Measurements from ENCODE around the gene ZNF587B. TPM values are rescaled to one million over a fixed set of nuclear protein-coding genes. Genes with fewer than 3 reads are reported as not detected.
"Not testable (repeated sequence)": the region's sequence is repeated elsewhere in the genome, so short reads cannot be mapped to it uniquely, and the experiment has no call there.

Gene ZNF587B
- polyA plus RNA-seq, 2 of the 4 experiments (the other 2 are of a cell fraction) = 13.2 to 14.9 TPM

DNA sequence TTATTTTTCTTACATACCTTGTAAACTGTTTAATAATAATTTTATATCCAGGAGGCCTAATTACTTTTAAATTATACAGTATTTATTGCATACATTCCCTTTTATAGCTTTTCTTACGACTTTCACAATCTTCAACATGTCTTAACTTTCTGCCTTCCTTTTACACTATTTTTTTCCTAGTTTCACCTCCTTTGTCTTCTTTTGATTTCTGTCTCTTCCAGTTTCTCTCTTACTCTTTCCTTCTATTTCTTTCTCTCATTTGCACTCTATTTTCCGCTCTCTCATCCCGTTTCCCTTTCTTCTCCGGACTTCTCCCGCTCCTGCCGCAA, 26.9 kb upstream of the ZNF587B start:
- ATAC-seq (no peak), FAIRE-seq (no peak), DNase-seq (ENCODE audit: low read depth in 1 of 2, low spot score in 1 of 2) (no peak)
- no peak overlapping the region for H3K4me3 ChIP-seq
- no peak overlapping the region for H3K27ac ChIP-seq
- no peaks in the 10 kb centered on the region for H3K4me1 ChIP-seq
- 96% methylated on average over 6 of the region's 6 CpGs for WGBS (ENCODE audit: missing lambda C conversion rate)
- ChIA-PET POLR2A (no interaction called here), CTCF (no interaction called here)
- no peak for TF ChIP-seq EP300 (IDR thresholded peaks at IDR 0.05)
- no peak for TF ChIP-seq NPAS2 (CRISPR knock-in tag; IDR thresholded peaks at IDR 0.05; ENCODE audit: borderline replicate concordance)
- TF ChIP-seq HEYL (CRISPR knock-in tag; IDR thresholded peaks at IDR 0.05) = no peak
- TF ChIP-seq TFCP2L1 (CRISPR knock-in tag; IDR thresholded peaks at IDR 0.05) = no peak
- TF ChIP-seq ZNF302 (CRISPR knock-in tag; IDR thresholded peaks at IDR 0.05) = no peak
- no peak overlapping the region for H3K4me2 ChIP-seq
- H3K9me3 ChIP-seq = peaks cover 82% of the 10 kb centered on the region

- no peak for TF ChIP-seq POLR2AphosphoS2 (conservative IDR thresholded peaks at IDR 0.05; ENCODE audit: low read length)
- TF ChIP-seq MAFK (IDR thresholded peaks at IDR 0.05; ENCODE audit: partially characterized antibody) = no peak
- TF ChIP-seq JUN (IDR thresholded peaks at IDR 0.05) = no peak
- TF ChIP-seq CHD2 (IDR thresholded peaks at IDR 0.05; ENCODE audit: low read length, partially characterized antibody) = no peak
- TF ChIP-seq CBX8 (IDR thresholded peaks at IDR 0.05) = no peak
- CTCF ChIA-PET = no interaction called here
- DNase-seq (ENCODE audit: low read depth in 1 of 2, low spot score in 1 of 2) (no peak), FAIRE-seq (no peak), ATAC-seq (no peak)
- H3K4me1 ChIP-seq = no peaks in the 10 kb centered on the region
- H3K4me3 ChIP-seq = no peak overlapping the region
- H3K4me2 ChIP-seq = no peak overlapping the region
- 87% methylated on average over 18 of the region's 19 CpGs for WGBS (ENCODE audit: missing lambda C conversion rate)
- peaks cover 83% of the 10 kb centered on the region for H3K9me3 ChIP-seq
- no peak overlapping the region for H3K27ac ChIP-seq
- POLR2A ChIA-PET = no interaction called here
These were observed 26.3 kb upstream of the ZNF587B start for GRCh38 chr19:57803594-57804325.

- DNase-seq (ENCODE audit: low read depth in 1 of 2, low spot score in 1 of 2) (no peak), ATAC-seq (no peak), FAIRE-seq (no peak)
- H3K4me3 ChIP-seq = no peak overlapping the region
- H3K9me3 ChIP-seq = peaks cover 72% of the 10 kb centered on the region
- 93% methylated on average over 2 of the region's 2 CpGs for WGBS (ENCODE audit: missing lambda C conversion rate)
- H3K4me1 ChIP-seq = no peaks in the 10 kb centered on the region
- TF ChIP-seq MAZ (IDR thresholded peaks at IDR 0.05; ENCODE audit: borderline replicate concordance, low read depth, low read length) (no peak), SMC3 (IDR thresholded peaks at IDR 0.05) (no peak), KDM5A (IDR thresholded peaks at IDR 0.05) (no peak), RAD21 (conservative IDR thresholded peaks at IDR 0.05 in 1 of 2, IDR thresholded peaks at IDR 0.05 in 1 of 2) (no peak), ZSCAN20 (CRISPR knock-in tag; IDR thresholded peaks at IDR 0.05) (no peak), ATOH8 (CRISPR knock-in tag; IDR thresholded peaks at IDR 0.05; ENCODE audit: low read depth) (no peak), EP300 (IDR thresholded peaks at IDR 0.05) (no peak), POLR2A (IDR thresholded peaks at IDR 0.05; ENCODE audit: low read length) (no peak), BHLHE40 (IDR thresholded peaks at IDR 0.05; ENCODE audit: low read depth, low read length) (no peak), PHF8 (IDR thresholded peaks at IDR 0.05; ENCODE audit: borderline replicate concordance, low read depth) (no peak), FOXS1 (CRISPR knock-in tag; IDR thresholded peaks at IDR 0.05) (no peak), RCOR1 (IDR thresholded peaks at IDR 0.05; ENCODE audit: low read depth, low read length) (no peak), JUN (IDR thresholded peaks at IDR 0.05) (no peak), EHF (CRISPR knock-in tag; IDR thresholded peaks at IDR 0.05) (no peak), ZC3H11A (IDR thresholded peaks at IDR 0.05) (no peak), POLR2AphosphoS2 (conservative IDR thresholded peaks at IDR 0.05; ENCODE audit: low read length) (no peak)
- TF ChIP-seq, protein P1, sequence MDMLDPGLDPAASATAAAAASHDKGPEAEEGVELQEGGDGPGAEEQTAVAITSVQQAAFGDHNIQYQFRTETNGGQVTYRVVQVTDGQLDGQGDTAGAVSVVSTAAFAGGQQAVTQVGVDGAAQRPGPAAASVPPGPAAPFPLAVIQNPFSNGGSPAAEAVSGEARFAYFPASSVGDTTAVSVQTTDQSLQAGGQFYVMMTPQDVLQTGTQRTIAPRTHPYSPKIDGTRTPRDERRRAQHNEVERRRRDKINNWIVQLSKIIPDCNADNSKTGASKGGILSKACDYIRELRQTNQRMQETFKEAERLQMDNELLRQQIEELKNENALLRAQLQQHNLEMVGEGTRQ (IDR thresholded peaks at IDR 0.05) = no peak
- no peak overlapping the region for H3K27ac ChIP-seq
- no peak overlapping the region for H3K4me2 ChIP-seq
- ChIA-PET POLR2A (interaction anchor here (1.1 kb wide), 1 partner anchor 12 kb away, joined by 3 read pairs; no protein-coding TSS in a partner anchor), CTCF (no interaction called here)
These were observed 22.6 kb upstream of the ZNF587B start for GRCh38 chr19:57807541-57807940.

DNA sequence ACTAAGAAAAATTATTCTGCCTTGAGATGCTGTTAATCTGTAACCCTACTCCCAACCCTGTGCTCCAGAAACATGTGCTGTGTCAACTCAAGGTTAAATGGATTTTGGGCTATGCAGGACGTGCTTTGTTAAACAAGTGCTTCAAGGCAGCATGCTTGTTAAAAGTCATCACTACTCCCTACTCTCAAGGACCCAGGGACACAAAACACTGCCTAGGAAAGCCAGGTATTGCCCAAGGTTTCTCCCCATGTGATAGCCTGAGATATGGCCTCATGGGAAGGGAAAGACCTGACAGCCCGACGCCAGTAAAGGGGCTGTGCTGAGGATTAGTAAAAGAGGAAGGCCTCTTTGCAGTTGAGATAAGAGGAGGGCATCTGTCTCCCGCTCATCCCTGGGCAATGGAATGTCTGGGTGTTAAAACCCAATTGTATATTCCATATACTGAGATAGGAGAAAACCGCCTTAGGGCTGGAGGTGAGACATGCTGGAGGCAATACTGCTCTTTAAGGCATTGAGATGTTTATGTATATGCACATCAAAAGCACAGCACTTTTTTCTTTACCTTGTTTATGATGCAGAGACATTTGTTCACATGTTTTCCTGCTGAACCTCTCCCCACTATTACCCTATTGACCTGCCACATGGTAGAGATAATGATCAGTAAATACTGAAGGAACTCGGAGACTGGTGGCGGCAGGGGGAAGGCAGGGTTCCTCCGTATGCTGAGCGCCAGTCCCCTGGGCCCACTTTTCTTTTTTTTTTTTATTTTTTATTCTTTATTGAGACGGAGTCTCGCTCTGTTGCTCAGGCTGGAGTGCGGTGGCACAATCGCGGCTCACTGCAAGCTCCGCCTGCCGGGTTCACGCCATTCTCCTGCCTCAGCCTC, 19.4 kb upstream of the ZNF587B start:
- H3K4me3 ChIP-seq; POLR2A ChIA-PET; DNase-seq (ENCODE audit: low read depth in 1 of 2, low spot score in 1 of 2); ATAC-seq; FAIRE-seq; H3K4me1 ChIP-seq; H3K4me2 ChIP-seq; H3K27ac ChIP-seq; CTCF ChIA-PET: not testable (repeated sequence)
- WGBS (ENCODE audit: missing lambda C conversion rate) = 97% methylated on average over 17 of the region's 17 CpGs
- H3K9me3 ChIP-seq = peaks cover 48% of the 10 kb centered on the region

Data from A549 (cell line).